Central memory CD8-positive, alpha-beta T cell (primary cell): ENCODE measurements around the gene NAV2.

Source experiments
- ATAC-seq: fragments of 150-1000 bp; cut with Tn5 transposase; replicated peaks from 2 replicates; pipeline ENCODE4 v1.10.0; 2022; ENCODE audit warnings: mild to moderate bottlenecking, moderate FRiP score, moderate number of reproducible peaks; ENCODE audit not compliant: poor library complexity, severe bottlenecking; ENCODE audit errors: extremely low read depth
- DNase-seq, 2 donors: peaks; one replicate each; pipeline ENCODE4 v3.0.0; 2021; ENCODE audit warnings: low spot score in 2 of 2
- H3K27ac Mint-ChIP-seq: one replicate; pipeline ENCODE4 v1.8.0; 2022; ENCODE audit warnings: low read depth, mild to moderate bottlenecking, moderate library complexity, mixed read lengths
- H3K27me3 Mint-ChIP-seq: one replicate; pipeline ENCODE4 v1.8.0; 2022; ENCODE audit warnings: mixed read lengths
- H3K36me3 Mint-ChIP-seq: one replicate; pipeline ENCODE4 v1.8.0; 2022; ENCODE audit warnings: mild to moderate bottlenecking, moderate library complexity, mixed read lengths; ENCODE audit not compliant: insufficient read depth
- H3K4me1 Mint-ChIP-seq: one replicate; pipeline ENCODE4 v1.8.0; 2022; ENCODE audit warnings: mixed read lengths
- H3K4me3 Mint-ChIP-seq: one replicate; pipeline ENCODE4 v1.8.0; 2022; ENCODE audit warnings: mild to moderate bottlenecking, moderate library complexity, mixed read lengths
- H3K9me3 Mint-ChIP-seq: one replicate; pipeline ENCODE4 v1.8.0; 2022; ENCODE audit warnings: mixed read lengths

Gene NAV2

GRCh38 chr11:19963697-19964387 lies 251.2 kb downstream of the NAV2 start:
- Mint-ChIP-seq H3K4me1 (peaks cover 20% of the 10 kb centered on the region), H3K36me3 (peaks cover 3% of the 10 kb centered on the region), H3K9me3 (no peaks in the 10 kb centered on the region), H3K27ac (no peak overlapping the region), H3K4me3 (no peak overlapping the region), H3K27me3 (peaks cover 36% of the 10 kb centered on the region)
- no peak for DNase-seq
- ATAC-seq: peak; percentile 36

GRCh38 chr11:19966441-19966840 lies 253.8 kb downstream of the NAV2 start:
- Mint-ChIP-seq H3K4me1 (peaks cover 45% of the 10 kb centered on the region), H3K9me3 (no peaks in the 10 kb centered on the region), H3K27me3 (peaks cover 45% of the 10 kb centered on the region), H3K27ac (no peak overlapping the region), H3K4me3 (no peak overlapping the region), H3K36me3 (peaks cover 6% of the 10 kb centered on the region)
- DNase-seq (no peak), ATAC-seq (no peak)

DNA sequence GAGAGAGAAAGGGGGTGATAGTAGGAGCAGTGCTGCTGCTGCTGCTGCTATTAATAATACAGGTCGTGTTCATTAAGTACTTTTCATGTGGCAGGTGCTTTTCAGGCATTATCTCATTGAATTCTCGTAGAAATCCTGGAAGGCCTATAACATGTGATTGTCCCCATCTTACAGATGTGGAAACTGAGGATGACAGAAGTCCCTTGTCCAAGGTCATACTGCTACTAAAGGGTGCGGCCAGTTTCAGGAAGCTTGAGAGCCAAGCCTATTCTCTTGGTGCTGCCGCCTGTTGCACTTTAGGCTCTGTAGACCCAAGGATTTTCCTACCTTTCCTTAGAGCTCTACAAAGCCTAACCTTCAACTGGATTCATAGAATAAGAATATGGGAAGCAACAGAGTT lies 254.3 kb downstream of the NAV2 start:
- peaks cover 6% of the 10 kb centered on the region for H3K36me3 Mint-ChIP-seq
- H3K4me1 Mint-ChIP-seq: peaks cover 49% of the 10 kb centered on the region
- H3K4me3 Mint-ChIP-seq: no peak overlapping the region
- DNase-seq (no peak), ATAC-seq (no peak)
- H3K27me3 Mint-ChIP-seq: peaks cover 45% of the 10 kb centered on the region
- no peaks in the 10 kb centered on the region for H3K9me3 Mint-ChIP-seq
- H3K27ac Mint-ChIP-seq: no peak overlapping the region

GRCh38 chr11:19967787-19968186 lies 255.2 kb downstream of the NAV2 start:
- no peak overlapping the region for H3K4me3 Mint-ChIP-seq
- H3K27ac Mint-ChIP-seq: no peak overlapping the region
- ATAC-seq (no peak), DNase-seq (no peak)
- H3K27me3 Mint-ChIP-seq: peaks cover 45% of the 10 kb centered on the region
- peaks cover 49% of the 10 kb centered on the region for H3K4me1 Mint-ChIP-seq
- peaks cover 6% of the 10 kb centered on the region for H3K36me3 Mint-ChIP-seq
- H3K9me3 Mint-ChIP-seq: no peaks in the 10 kb centered on the region

DNA sequence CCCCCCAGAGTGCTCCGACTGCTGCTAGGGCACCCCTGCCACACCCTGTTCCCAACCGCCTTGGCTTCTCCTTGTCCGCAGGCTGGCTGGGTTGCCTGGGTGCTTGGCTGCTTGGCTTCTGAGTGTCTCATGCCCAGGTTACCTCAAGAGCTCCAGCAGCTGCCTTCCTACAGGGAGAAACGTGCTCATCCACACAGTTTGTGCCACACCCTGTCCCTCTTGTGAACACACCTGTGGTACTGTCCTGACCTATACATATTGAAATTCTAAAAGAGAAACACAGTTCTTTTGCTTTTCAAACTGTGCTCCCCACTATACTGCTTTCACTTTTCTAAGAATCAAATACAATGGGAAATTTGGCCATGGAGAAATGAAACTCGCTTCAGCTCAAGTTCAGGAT lies 256.2 kb downstream of the NAV2 start:
- ATAC-seq (no peak), DNase-seq (no peak)
- Mint-ChIP-seq H3K27me3 (peaks cover 45% of the 10 kb centered on the region), H3K4me1 (peaks cover 41% of the 10 kb centered on the region), H3K9me3 (no peaks in the 10 kb centered on the region), H3K27ac (no peak overlapping the region), H3K36me3 (peaks cover 5% of the 10 kb centered on the region), H3K4me3 (no peak overlapping the region)

DNA sequence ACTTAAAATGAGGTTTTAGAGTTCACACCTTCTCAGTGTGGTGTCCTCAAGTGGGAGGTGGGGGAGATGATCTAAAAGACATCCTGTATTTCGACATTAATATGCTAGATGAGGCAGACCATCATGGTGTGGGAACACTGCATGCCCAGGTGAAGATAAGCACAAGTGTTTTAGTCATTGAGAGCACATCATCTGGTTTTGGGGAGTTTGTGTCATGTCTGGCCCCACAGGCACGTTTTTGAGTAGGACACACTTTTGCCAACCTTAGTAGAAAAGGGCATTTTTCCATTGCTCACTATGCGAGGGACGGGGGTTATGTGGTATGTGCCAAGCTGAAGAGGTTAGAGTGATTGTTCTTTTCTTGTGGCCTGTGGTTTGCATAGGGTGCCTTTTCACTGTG lies 258.3 kb downstream of the NAV2 start:
- Mint-ChIP-seq H3K9me3 (no peaks in the 10 kb centered on the region), H3K36me3 (peaks cover 5% of the 10 kb centered on the region), H3K27ac (peak overlapping the region; percentile 36), H3K27me3 (peaks cover 37% of the 10 kb centered on the region), H3K4me3 (peak overlapping the region; percentile 21), H3K4me1 (peaks cover 29% of the 10 kb centered on the region)
- peak; percentile 68 for ATAC-seq
- DNase-seq: no peak

GRCh38 chr11:19972091-19972490 lies 259.5 kb downstream of the NAV2 start:
- no peaks in the 10 kb centered on the region for H3K9me3 Mint-ChIP-seq
- DNase-seq (no peak), ATAC-seq (no peak)
- H3K36me3 Mint-ChIP-seq: peaks cover 5% of the 10 kb centered on the region
- H3K4me3 Mint-ChIP-seq: no peak overlapping the region
- peaks cover 26% of the 10 kb centered on the region for H3K27me3 Mint-ChIP-seq
- no peak overlapping the region for H3K27ac Mint-ChIP-seq
- H3K4me1 Mint-ChIP-seq: peaks cover 29% of the 10 kb centered on the region

GRCh38 chr11:19972651-19973050 lies 260.0 kb downstream of the NAV2 start:
- no peak for ATAC-seq
- no peak for DNase-seq
- H3K27ac Mint-ChIP-seq: no peak overlapping the region
- no peak overlapping the region for H3K4me3 Mint-ChIP-seq
- H3K4me1 Mint-ChIP-seq: peaks cover 29% of the 10 kb centered on the region
- H3K36me3 Mint-ChIP-seq: peaks cover 5% of the 10 kb centered on the region
- H3K9me3 Mint-ChIP-seq: no peaks in the 10 kb centered on the region
- H3K27me3 Mint-ChIP-seq: peaks cover 20% of the 10 kb centered on the region

DNA sequence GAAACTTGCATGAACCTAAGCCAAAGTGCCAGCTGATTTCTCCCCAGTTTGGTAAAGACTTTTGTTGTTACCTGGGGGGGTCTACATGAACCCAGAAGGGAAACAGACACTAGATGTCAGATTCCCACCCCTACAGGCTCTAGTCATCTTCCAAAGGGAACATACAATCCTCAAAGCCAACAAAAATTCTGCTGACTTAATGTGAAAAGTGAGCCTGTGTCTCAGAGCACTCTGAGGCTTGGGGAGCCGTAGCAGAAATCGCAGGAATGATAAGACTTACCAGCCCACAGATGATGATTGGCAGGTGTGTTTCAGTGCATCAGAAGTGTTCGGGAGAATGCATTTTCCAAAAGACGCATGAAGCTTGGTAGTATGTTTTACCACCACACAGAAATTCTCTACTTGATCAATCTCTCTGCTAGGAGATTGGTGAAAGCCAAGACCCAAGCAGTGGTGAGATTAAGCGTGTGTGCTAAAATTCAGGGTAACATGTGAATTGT lies 260.5 kb downstream of the NAV2 start:
- no peaks in the 10 kb centered on the region for H3K9me3 Mint-ChIP-seq
- H3K4me3 Mint-ChIP-seq: no peak overlapping the region
- no peak for ATAC-seq
- H3K27ac Mint-ChIP-seq: no peak overlapping the region
- peaks cover 3% of the 10 kb centered on the region for H3K36me3 Mint-ChIP-seq
- DNase-seq: no peak
- H3K27me3 Mint-ChIP-seq: peaks cover 15% of the 10 kb centered on the region
- H3K4me1 Mint-ChIP-seq: peaks cover 29% of the 10 kb centered on the region

- no peak overlapping the region for H3K4me3 Mint-ChIP-seq
- no peak overlapping the region for H3K27ac Mint-ChIP-seq
- H3K27me3 Mint-ChIP-seq: no peaks in the 10 kb centered on the region
- DNase-seq (no peak), ATAC-seq (no peak)
- H3K36me3 Mint-ChIP-seq: peaks cover 3% of the 10 kb centered on the region
- no peaks in the 10 kb centered on the region for H3K9me3 Mint-ChIP-seq
- H3K4me1 Mint-ChIP-seq: peaks cover 19% of the 10 kb centered on the region
Measured at GRCh38 chr11:19974886-19975285, 262.2 kb downstream of the NAV2 start.

DNA sequence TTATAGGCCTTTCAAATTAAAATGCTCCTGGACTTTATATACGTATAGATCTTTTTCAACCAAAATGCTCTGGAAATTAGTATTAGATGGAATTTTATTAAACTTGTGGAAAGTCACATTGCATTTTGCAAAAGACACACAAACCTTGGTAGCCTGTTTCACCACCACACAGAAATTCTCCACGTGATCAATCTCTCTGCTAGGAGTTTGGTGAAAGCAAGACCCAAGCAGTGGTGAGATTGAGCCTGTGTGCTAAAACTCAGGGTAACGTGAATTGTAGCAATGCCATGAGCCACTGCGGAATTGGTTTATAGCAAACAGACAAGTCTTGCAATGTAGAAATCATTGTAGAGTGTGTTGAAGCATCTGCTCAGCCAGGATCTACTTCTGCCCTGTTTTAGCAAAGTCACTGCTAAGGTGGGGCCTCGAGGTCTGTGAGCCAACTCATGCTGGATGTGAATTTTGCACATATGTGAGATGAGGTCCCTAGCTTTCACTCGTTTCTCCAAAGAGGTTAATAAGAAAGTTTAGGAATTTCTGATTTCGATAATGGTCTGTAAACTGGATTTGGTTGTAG lies 262.9 kb downstream of the NAV2 start:
- no peak overlapping the region for H3K27ac Mint-ChIP-seq

DNA sequence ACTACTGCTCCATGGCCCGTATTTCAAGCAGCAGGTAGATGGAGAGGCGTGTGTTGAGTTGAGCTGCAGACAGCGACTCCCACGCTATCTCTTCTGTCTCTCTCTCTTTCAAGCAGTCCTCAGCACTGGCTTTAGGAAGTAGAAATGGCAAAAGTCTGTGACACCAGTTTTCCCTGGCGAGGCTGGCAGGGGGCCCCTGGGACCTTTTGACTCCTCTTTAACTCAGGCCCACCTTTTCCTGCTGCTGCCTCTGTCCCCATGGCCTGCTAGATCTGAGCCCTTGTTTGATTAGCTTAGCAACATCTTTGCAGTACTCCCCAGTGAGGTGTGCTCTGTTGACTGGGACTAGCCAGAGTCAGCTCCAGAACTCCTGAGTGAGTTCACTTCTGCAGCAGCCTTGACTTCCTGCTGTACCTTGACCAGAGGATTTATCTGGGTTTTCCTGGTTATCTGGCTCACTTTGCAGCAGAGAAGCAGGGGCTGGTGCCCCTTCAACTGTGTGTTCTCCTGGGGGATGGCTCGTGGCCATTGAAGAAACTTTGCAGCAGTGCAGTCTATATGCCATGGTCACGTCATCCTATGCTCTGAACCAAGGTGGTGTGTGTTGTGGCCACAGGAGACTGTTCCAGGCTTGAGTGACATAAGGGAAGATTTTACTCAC lies 263.8 kb downstream of the NAV2 start:
- H3K4me1 Mint-ChIP-seq: peaks cover 4% of the 10 kb centered on the region
- H3K4me3 Mint-ChIP-seq: no peak overlapping the region
- H3K9me3 Mint-ChIP-seq: no peaks in the 10 kb centered on the region
- H3K27me3 Mint-ChIP-seq: no peaks in the 10 kb centered on the region
- H3K27ac Mint-ChIP-seq: no peak overlapping the region
- DNase-seq (no peak), ATAC-seq (no peak)
- H3K36me3 Mint-ChIP-seq: no peaks in the 10 kb centered on the region

More for the DNA sequence above, 262.9 kb downstream of the NAV2 start:
- Mint-ChIP-seq H3K27me3 (no peaks in the 10 kb centered on the region), H3K4me3 (no peak overlapping the region), H3K9me3 (no peaks in the 10 kb centered on the region), H3K4me1 (peaks cover 13% of the 10 kb centered on the region), H3K36me3 (peaks cover 3% of the 10 kb centered on the region)
- ATAC-seq (no peak), DNase-seq (no peak)

DNA sequence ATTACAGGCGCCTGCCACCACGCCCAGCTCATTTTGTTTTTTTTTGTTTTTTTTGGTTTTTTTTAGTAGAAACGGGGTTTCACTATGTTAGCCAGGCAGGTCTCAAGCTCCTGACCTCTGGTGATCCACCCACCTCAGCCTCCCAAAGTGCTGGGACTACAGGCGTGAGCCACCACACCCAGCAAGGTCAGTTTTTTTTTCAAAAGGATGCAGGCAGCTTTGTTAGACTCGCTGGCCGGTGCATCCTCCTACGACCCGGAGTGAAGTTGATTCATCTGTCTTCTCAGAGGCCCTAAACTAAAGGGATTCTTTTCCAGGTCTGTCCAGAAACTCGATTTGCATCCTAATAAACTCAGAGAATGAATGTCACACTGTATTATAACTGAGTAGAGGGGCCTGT lies 265.3 kb downstream of the NAV2 start:
- no peak for DNase-seq
- Mint-ChIP-seq H3K36me3 (no peaks in the 10 kb centered on the region), H3K27ac (no peak overlapping the region), H3K4me1 (no peaks in the 10 kb centered on the region), H3K9me3 (no peaks in the 10 kb centered on the region), H3K27me3 (no peaks in the 10 kb centered on the region), H3K4me3 (no peak overlapping the region)
- ATAC-seq: no peak
